LHCN-M2 (cell line): ENCODE data around the gene SLC35F3. TPM values are rescaled to one million over a fixed set of nuclear protein-coding genes. Genes with fewer than 3 reads are reported as not detected.
A peak's percentile ranks its signal among the peaks of the same experiment; 100 is the strongest.
"Not testable (repeated sequence)": the region's sequence is repeated elsewhere in the genome, so short reads cannot be mapped to it uniquely, and the experiment has no call there.

Experiments used
- DNase-seq: peaks from one replicate; pipeline ENCODE4 v3.0.0-alpha.2; 2012; ENCODE audit warnings: low read depth
- total RNA-seq: library from RNA; depleted of rRNA; stranded (reverse); fragments of >200 nt; gene quantifications from 2 replicates; pipeline ENCODE4 v1.2.3, GENCODE V29; 2014

The SLC35F3 gene
- total RNA-seq, 1 experiment from 2014 or later: not detected

GRCh38 chr1:234141006-234141405, 236.5 kb downstream of the SLC35F3 start:
- DNase-seq: no peak

- DNase-seq: no peak
Measured at GRCh38 chr1:234143681-234144080, 239.2 kb downstream of the SLC35F3 start.

- DNase-seq: no peak
Measured at GRCh38 chr1:234144901-234145300, 240.4 kb downstream of the SLC35F3 start.

- no peak for DNase-seq
Measured at GRCh38 chr1:234148350-234148749, 243.9 kb downstream of the SLC35F3 start.

GRCh38 chr1:234148816-234149215, 244.3 kb downstream of the SLC35F3 start:
- DNase-seq: no peak

- DNase-seq: no peak
Measured at GRCh38 chr1:234149217-234149616, 244.7 kb downstream of the SLC35F3 start.

GRCh38 chr1:234150892-234151291, 246.4 kb downstream of the SLC35F3 start:
- DNase-seq: no peak

GRCh38 chr1:234152344-234152743, 247.9 kb downstream of the SLC35F3 start:
- not testable (repeated sequence) for DNase-seq

- DNase-seq: peak; percentile 62
Measured at GRCh38 chr1:234154320-234155251, 250.1 kb downstream of the SLC35F3 start.

- DNase-seq: no peak
Measured at GRCh38 chr1:234162661-234163060, 258.2 kb downstream of the SLC35F3 start.

- no peak for DNase-seq
Measured at GRCh38 chr1:234163267-234163919, 258.9 kb downstream of the SLC35F3 start.

- no peak for DNase-seq
Measured at GRCh38 chr1:234164098-234164709, 259.7 kb downstream of the SLC35F3 start.

- DNase-seq: no peak
Measured at GRCh38 chr1:234168061-234168724, 263.7 kb downstream of the SLC35F3 start.

- DNase-seq: no peak
Measured at GRCh38 chr1:234169161-234169849, 264.8 kb downstream of the SLC35F3 start.

GRCh38 chr1:234170067-234170466, 265.6 kb downstream of the SLC35F3 start:
- DNase-seq: no peak

- no peak for DNase-seq
Measured at GRCh38 chr1:234170622-234171021, 266.1 kb downstream of the SLC35F3 start.

- DNase-seq: no peak
Measured at GRCh38 chr1:234173968-234174367, 269.5 kb downstream of the SLC35F3 start.

GRCh38 chr1:234175363-234175762, 270.9 kb downstream of the SLC35F3 start:
- no peak for DNase-seq

GRCh38 chr1:234176000-234176399, 271.5 kb downstream of the SLC35F3 start:
- DNase-seq: no peak

GRCh38 chr1:234176847-234177246, 272.4 kb downstream of the SLC35F3 start:
- DNase-seq: not testable (repeated sequence)

GRCh38 chr1:234185438-234185837, 281.0 kb downstream of the SLC35F3 start:
- DNase-seq: no peak
